ENCODE results near the gene LMF1. TPM values are rescaled to one million over a fixed set of nuclear protein-coding genes. Genes with fewer than 3 reads are reported as not detected.

The LMF1 gene
- total and polyA plus RNA-seq, 2 of the 13 experiments (the other 11 are each of a cell fraction or from before 2014, with no cell fraction given), result 6.8 to 8.5 TPM

GRCh38 chr16:972316-973002, 1.7 kb upstream of the LMF1 start (continued):
- TF ChIP-seq ZBTB4 (CRISPR knock-in tag; IDR thresholded peaks at IDR 0.05; ENCODE audit: borderline replicate concordance), result no peak
- TF ChIP-seq HDAC2 (CRISPR knock-in tag; IDR thresholded peaks at IDR 0.05), result peak; percentile 62; the same call in 1 of the 2 replicates
- no peak for TF ChIP-seq ZNF33B (CRISPR knock-in tag; IDR thresholded peaks at IDR 0.05)
- TF ChIP-seq MXD3 (CRISPR knock-in tag; IDR thresholded peaks at IDR 0.05), result peak; percentile 41; the same call in 1 of the 2 replicates
- TF ChIP-seq ZNF331 (CRISPR knock-in tag; IDR thresholded peaks at IDR 0.05), result peak; percentile 56
- no peak for TF ChIP-seq ZNF704 (CRISPR knock-in tag; IDR thresholded peaks at IDR 0.05; ENCODE audit: borderline replicate concordance)
- TF ChIP-seq ZNF776 (CRISPR knock-in tag; IDR thresholded peaks at IDR 0.05), result no peak
- TF ChIP-seq SP4 (CRISPR knock-in tag; IDR thresholded peaks at IDR 0.05), result peak; percentile 41; the same call in 1 of the 2 replicates
- TF ChIP-seq GMEB1 (CRISPR knock-in tag; IDR thresholded peaks at IDR 0.05; ENCODE audit: borderline replicate concordance), result peak; percentile 51; the same call in 1 of the 2 replicates
- no peak for TF ChIP-seq ZFYVE20 (CRISPR knock-in tag; IDR thresholded peaks at IDR 0.05; ENCODE audit: borderline replicate concordance, low read depth)
- 0 out of 2 replicates have a peak, but pooled peaks have one; percentile 35 for TF ChIP-seq SOX13 (IDR thresholded peaks at IDR 0.05)
- peak in 1 of 2 experiments; percentile 92; a peak in 2 of 4 replicates for TF ChIP-seq SOX13 (CRISPR knock-in tag; conservative IDR thresholded peaks at IDR 0.05 in 1 of 2, IDR thresholded peaks at IDR 0.05 in 1 of 2)
- no peak for TF ChIP-seq ZNF512 (CRISPR knock-in tag; IDR thresholded peaks at IDR 0.05)
- no peak for TF ChIP-seq ZNF670 (CRISPR knock-in tag; IDR thresholded peaks at IDR 0.05; ENCODE audit: borderline replicate concordance)
- TF ChIP-seq TBX3 (IDR thresholded peaks at IDR 0.05; ENCODE audit: borderline replicate concordance), result no peak
- peak; percentile 49; the same call in 1 of the 2 replicates for TF ChIP-seq ETV5 (CRISPR knock-in tag; IDR thresholded peaks at IDR 0.05; ENCODE audit: borderline replicate concordance)
- no peak for TF ChIP-seq CREM (IDR thresholded peaks at IDR 0.05)
- TF ChIP-seq CREM (CRISPR knock-in tag; IDR thresholded peaks at IDR 0.05), result no peak
- TF ChIP-seq DDIT3 (CRISPR knock-in tag; IDR thresholded peaks at IDR 0.05), result no peak

Data from HepG2 (cell line).